M059J (cell line): ENCODE results near the gene VAV2. TPM values are rescaled to one million over a fixed set of nuclear protein-coding genes. Genes with fewer than 3 reads are reported as not detected.

Experiments
- DNase-seq: peaks from one replicate; pipeline ENCODE4 v3.0.0-alpha.2; 2012; ENCODE audit warnings: low read depth
- total RNA-seq: library from RNA; depleted of rRNA; stranded (reverse); fragments of >200 nt; shearing (Covaris generic); gene quantifications from 2 replicates; pipeline ENCODE4 v1.2.3, GENCODE V29; 2014

Gene VAV2
- total RNA-seq, 1 experiment from 2014 or later, result 17.2 TPM

- no peak for DNase-seq
These were observed 205.0 kb downstream of the VAV2 start for GRCh38 chr9:133786907-133787753.

- DNase-seq, result no peak
These were observed 205.8 kb downstream of the VAV2 start for GRCh38 chr9:133786371-133786753.

- no peak for DNase-seq
These were observed 206.3 kb downstream of the VAV2 start for GRCh38 chr9:133785753-133786370.

GRCh38 chr9:133784731-133785561, 207.2 kb downstream of the VAV2 start:
- DNase-seq, result no peak

GRCh38 chr9:133783331-133783731, 208.8 kb downstream of the VAV2 start:
- DNase-seq, result no peak

GRCh38 chr9:133782157-133783130, 209.7 kb downstream of the VAV2 start:
- DNase-seq, result peak; percentile 50

- DNase-seq, result no peak
These were observed 210.3 kb downstream of the VAV2 start for GRCh38 chr9:133781828-133782135.

GRCh38 chr9:133780962-133781827, 210.9 kb downstream of the VAV2 start:
- no peak for DNase-seq

- DNase-seq, result no peak
These were observed 211.6 kb downstream of the VAV2 start for GRCh38 chr9:133780404-133780945.

GRCh38 chr9:133779516-133780403, 212.4 kb downstream of the VAV2 start:
- no peak for DNase-seq

- no peak for DNase-seq
These were observed 213.0 kb downstream of the VAV2 start for GRCh38 chr9:133779081-133779480.

- DNase-seq, result no peak
These were observed 213.6 kb downstream of the VAV2 start for GRCh38 chr9:133778336-133779013.

GRCh38 chr9:133777871-133778270, 214.3 kb downstream of the VAV2 start:
- DNase-seq, result no peak

GRCh38 chr9:133777068-133777791, 214.9 kb downstream of the VAV2 start:
- DNase-seq, result no peak

GRCh38 chr9:133775951-133776905, 215.9 kb downstream of the VAV2 start:
- no peak for DNase-seq

GRCh38 chr9:133775291-133775690, 216.8 kb downstream of the VAV2 start:
- DNase-seq, result no peak

- no peak for DNase-seq
These were observed 217.3 kb downstream of the VAV2 start for GRCh38 chr9:133774799-133775198.
